ENCODE measurements around the gene TSPAN9. TPM values are rescaled to one million over a fixed set of nuclear protein-coding genes. Genes with fewer than 3 reads are reported as not detected.

TSPAN9 gene
- total and polyA plus RNA-seq, 3 donors from 2014 or later = 14.2 to 23.5 (median 19.8) TPM

DNA sequence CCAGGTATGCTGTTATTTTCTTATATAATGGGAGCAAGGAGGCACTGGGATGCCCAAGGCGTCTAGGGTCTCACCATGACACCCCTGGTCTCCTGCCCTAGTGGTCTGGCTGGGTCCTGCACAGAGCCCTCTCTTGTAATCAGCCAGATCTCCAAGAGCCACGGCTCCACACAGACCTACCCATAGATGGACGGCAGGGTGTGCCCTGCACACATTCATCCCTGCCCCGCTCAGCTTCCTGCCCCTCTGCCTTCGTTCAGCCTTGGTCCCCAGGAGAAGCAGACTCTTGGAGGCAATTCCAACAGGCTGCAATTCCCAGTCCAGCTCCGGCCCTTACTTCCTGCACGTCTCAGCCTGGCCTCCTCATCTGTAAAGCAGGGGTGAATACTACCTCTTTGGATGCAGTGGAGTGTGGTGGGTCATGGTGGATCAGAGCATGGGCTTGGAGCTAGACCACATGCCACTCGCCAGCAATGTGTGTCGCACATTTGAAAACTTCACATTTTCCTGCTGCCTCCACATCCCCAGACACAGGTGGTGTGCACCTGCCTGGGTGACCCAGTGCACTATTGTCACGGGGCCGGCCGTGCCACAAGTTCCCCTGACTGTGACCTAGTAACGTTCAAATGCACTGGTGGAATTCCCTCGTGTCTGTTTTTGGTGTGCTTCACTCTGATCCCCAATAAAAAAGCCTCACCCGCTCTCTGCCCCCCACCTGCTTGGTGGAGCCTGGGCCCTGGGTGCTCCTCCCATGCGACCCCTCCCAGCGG lies 242.7 kb downstream of the TSPAN9 start:
- H3K4me3 ChIP-seq = no peak overlapping the region
- no peaks in the 10 kb centered on the region for H3K9me3 ChIP-seq
- 86 to 91% methylated on average over 15 to 17 of the region's 17 CpGs for WGBS, 2 donors
- TF ChIP-seq, protein P1, sequence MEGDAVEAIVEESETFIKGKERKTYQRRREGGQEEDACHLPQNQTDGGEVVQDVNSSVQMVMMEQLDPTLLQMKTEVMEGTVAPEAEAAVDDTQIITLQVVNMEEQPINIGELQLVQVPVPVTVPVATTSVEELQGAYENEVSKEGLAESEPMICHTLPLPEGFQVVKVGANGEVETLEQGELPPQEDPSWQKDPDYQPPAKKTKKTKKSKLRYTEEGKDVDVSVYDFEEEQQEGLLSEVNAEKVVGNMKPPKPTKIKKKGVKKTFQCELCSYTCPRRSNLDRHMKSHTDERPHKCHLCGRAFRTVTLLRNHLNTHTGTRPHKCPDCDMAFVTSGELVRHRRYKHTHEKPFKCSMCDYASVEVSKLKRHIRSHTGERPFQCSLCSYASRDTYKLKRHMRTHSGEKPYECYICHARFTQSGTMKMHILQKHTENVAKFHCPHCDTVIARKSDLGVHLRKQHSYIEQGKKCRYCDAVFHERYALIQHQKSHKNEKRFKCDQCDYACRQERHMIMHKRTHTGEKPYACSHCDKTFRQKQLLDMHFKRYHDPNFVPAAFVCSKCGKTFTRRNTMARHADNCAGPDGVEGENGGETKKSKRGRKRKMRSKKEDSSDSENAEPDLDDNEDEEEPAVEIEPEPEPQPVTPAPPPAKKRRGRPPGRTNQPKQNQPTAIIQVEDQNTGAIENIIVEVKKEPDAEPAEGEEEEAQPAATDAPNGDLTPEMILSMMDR (IDR thresholded peaks at IDR 0.05) = no peak
- no peak for TF ChIP-seq POLR2A (IDR thresholded peaks at IDR 0.05)
- no peaks in the 10 kb centered on the region for H3K36me3 ChIP-seq (ENCODE audit: low read depth, missing control alignments)
- H3K27me3 ChIP-seq = no peaks in the 10 kb centered on the region
- no peaks in the 10 kb centered on the region for H3K4me1 ChIP-seq
- H3K27ac ChIP-seq = no peak overlapping the region
- no peak for DNase-seq
- intact Hi-C loops (cut with DNase I; ENCODE audit: low total_unique reads) = no loop called here

DNA sequence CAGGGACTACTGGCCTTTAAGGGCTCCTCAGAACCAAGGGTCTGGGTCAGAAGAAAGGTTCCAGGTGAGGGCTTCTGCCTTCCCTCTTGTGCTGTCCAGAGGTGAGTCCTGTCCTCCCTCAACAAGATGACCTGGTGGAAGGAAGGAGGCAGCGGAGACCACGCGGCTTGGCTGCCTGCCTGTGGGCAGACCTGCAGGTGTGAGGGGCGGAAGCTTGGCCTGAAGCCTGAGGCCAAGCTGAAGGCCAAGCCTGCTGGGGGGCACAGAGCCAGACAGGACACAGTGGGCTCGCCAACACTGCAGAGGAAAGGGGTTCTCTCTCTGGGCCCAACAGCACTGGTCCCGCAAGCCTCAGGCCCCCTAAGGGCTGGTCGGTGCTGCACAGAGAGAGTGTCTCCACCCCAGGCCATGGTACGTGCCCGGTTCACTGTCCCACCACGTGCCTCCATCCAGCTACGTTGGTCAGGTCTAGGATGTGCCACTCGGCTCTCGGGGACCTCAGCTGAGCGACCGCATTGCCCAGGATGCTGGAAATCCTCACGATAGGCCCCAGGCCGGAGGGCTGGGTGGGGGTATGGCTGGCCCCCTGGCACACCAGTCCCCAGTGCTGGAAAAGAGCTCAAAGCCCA lies 243.8 kb downstream of the TSPAN9 start:
- WGBS, 2 donors = 80 to 85% methylated on average over 2 to 17 of the region's 17 CpGs
- intact Hi-C loops (cut with DNase I; ENCODE audit: low total_unique reads) = no loop called here
- H3K27ac ChIP-seq = no peak overlapping the region
- DNase-seq = no peak
- no peaks in the 10 kb centered on the region for H3K27me3 ChIP-seq
- TF ChIP-seq, protein P1 (IDR thresholded peaks at IDR 0.05) = no peak
- no peak for TF ChIP-seq POLR2A (IDR thresholded peaks at IDR 0.05)
- no peaks in the 10 kb centered on the region for H3K9me3 ChIP-seq
- no peaks in the 10 kb centered on the region for H3K4me1 ChIP-seq
- no peaks in the 10 kb centered on the region for H3K36me3 ChIP-seq (ENCODE audit: low read depth, missing control alignments)
- H3K4me3 ChIP-seq = no peak overlapping the region

DNA sequence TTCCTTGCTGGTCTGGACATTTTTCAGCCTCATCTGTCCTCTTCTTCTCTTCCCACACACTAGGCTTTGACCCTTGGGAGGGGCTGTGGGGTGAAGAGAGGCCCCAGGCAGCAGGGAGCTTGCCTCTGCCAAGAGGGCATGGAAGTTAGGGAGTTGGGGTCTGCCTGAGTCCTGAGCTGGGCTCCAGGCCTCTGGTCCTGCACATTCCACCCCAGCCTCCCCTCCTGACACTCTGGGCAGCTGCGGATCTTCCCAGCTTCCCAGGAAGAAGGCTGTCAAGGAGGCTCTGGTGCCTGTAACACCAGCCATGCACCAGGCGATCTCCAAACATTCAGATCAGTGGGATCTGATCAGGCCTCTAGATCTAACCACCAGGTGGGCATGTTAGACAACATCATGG lies 244.7 kb downstream of the TSPAN9 start:
- no peaks in the 10 kb centered on the region for H3K27me3 ChIP-seq
- no peak for DNase-seq
- no peaks in the 10 kb centered on the region for H3K9me3 ChIP-seq
- H3K4me3 ChIP-seq = no peak overlapping the region
- TF ChIP-seq POLR2A (IDR thresholded peaks at IDR 0.05) = no peak
- TF ChIP-seq, protein P1 (IDR thresholded peaks at IDR 0.05) = no peak
- H3K36me3 ChIP-seq (ENCODE audit: low read depth, missing control alignments) = no peaks in the 10 kb centered on the region
- intact Hi-C loops (cut with DNase I; ENCODE audit: low total_unique reads) = no loop called here
- no peak overlapping the region for H3K27ac ChIP-seq
- H3K4me1 ChIP-seq = no peaks in the 10 kb centered on the region
- WGBS, 2 donors = 96 to 100% methylated on average over 2 of the region's 2 CpGs

DNA sequence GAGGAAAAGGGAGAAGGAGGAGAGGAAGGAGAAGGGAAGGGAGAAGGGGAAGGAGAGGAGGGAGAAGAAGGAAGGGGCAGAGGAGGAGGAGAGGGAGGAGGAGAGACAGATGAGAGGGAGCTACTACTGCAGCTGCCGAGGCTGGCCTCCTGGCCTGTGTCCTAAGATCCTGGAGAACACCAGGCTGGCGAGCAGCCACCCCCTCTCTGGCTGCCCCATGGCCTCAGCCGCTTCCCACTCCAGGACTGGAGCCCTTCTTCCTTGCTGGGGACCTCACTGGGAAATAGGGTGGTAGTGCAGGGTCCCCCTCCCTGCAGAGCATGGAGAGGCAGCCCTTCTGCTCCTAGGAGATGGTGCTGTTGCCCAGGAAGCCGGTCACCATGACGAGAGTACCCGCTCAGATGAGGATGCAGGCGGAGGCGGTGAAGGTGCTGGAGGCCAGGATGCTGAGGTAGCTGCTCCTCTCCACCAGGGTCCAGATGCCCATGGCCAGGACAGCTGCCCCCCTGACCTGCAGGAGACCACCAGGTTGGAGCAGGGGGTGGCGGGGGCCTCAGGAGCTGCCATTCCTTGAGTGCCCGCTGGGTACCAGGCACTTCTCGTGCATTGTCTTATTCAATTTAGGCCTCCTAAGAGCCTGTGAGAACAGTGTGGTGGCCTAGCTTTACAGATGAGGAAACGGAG lies 246.0 kb downstream of the TSPAN9 start:
- intact Hi-C loops (cut with DNase I; ENCODE audit: low total_unique reads) = no loop called here

More for the DNA sequence above, 246.0 kb downstream of the TSPAN9 start:
- Histone ChIP-seq H3K9me3 (no peaks in the 10 kb centered on the region), H3K27me3 (no peaks in the 10 kb centered on the region), H3K36me3 (ENCODE audit: low read depth, missing control alignments) (no peaks in the 10 kb centered on the region), H3K27ac (no peak overlapping the region), H3K4me1 (no peaks in the 10 kb centered on the region), H3K4me3 (no peak overlapping the region)
- 70 to 81% methylated on average over 3 to 12 of the region's 12 CpGs for WGBS, 2 donors
- TF ChIP-seq POLR2A (IDR thresholded peaks at IDR 0.05) = no peak
- TF ChIP-seq, protein P1 (IDR thresholded peaks at IDR 0.05) = no peak
- peak; percentile 24 for DNase-seq

All from testis (tissue), 3 donors.